GM21529 (cell line): ENCODE measurements around the gene NEK11.
"Not testable (repeated sequence)": the region's sequence is repeated elsewhere in the genome, so short reads cannot be mapped to it uniquely, and the experiment has no call there.

Experiments
- ATAC-seq: cut with Tn5 transposase; IDR thresholded peaks from one replicate; pipeline ENCODE4 v1.9.1; 2021; ENCODE audit not compliant: unreplicated experiment

NEK11 gene

GRCh38 chr3:131285456-131285855 is 258.8 kb downstream of the NEK11 start:
- no peak for ATAC-seq

GRCh38 chr3:131299836-131300235 is 273.2 kb downstream of the NEK11 start:
- ATAC-seq, result no peak

GRCh38 chr3:131303848-131304247 is 277.2 kb downstream of the NEK11 start:
- no peak for ATAC-seq

GRCh38 chr3:131304890-131305289 is 278.2 kb downstream of the NEK11 start:
- ATAC-seq, result no peak

GRCh38 chr3:131306242-131306641 is 279.6 kb downstream of the NEK11 start:
- no peak for ATAC-seq

- no peak for ATAC-seq
Measured at GRCh38 chr3:131314318-131314717, 287.6 kb downstream of the NEK11 start.

GRCh38 chr3:131315162-131315561 is 288.5 kb downstream of the NEK11 start:
- ATAC-seq, result no peak

- no peak for ATAC-seq
Measured at GRCh38 chr3:131317667-131318066, 291.0 kb downstream of the NEK11 start.

GRCh38 chr3:131323014-131323413 is 296.3 kb downstream of the NEK11 start:
- ATAC-seq, result no peak

- no peak for ATAC-seq
Measured at GRCh38 chr3:131323792-131324191, 297.1 kb downstream of the NEK11 start.

GRCh38 chr3:131324923-131325322 is 298.2 kb downstream of the NEK11 start:
- ATAC-seq, result no peak

- ATAC-seq, result no peak
Measured at GRCh38 chr3:131326307-131326706, 299.6 kb downstream of the NEK11 start.

GRCh38 chr3:131328721-131329120 is 302.0 kb downstream of the NEK11 start:
- ATAC-seq, result no peak

- peak; percentile 81 for ATAC-seq
Measured at GRCh38 chr3:131329774-131330173, 303.1 kb downstream of the NEK11 start.

GRCh38 chr3:131331456-131332085 is 304.9 kb downstream of the NEK11 start:
- ATAC-seq, result not testable (repeated sequence)

- no peak for ATAC-seq
Measured at GRCh38 chr3:131338948-131339640, 312.4 kb downstream of the NEK11 start.

- ATAC-seq, result no peak
Measured at GRCh38 chr3:131341761-131342160, 315.1 kb downstream of the NEK11 start.

- ATAC-seq, result no peak
Measured at GRCh38 chr3:131348911-131349310, 322.2 kb downstream of the NEK11 start.

GRCh38 chr3:131349454-131349853 is 322.8 kb downstream of the NEK11 start:
- no peak for ATAC-seq

- no peak for ATAC-seq
Measured at GRCh38 chr3:131349946-131350347, 323.3 kb downstream of the NEK11 start.

GRCh38 chr3:131350506-131350905 is 323.8 kb downstream of the NEK11 start:
- ATAC-seq, result no peak

- no peak for ATAC-seq
Measured at GRCh38 chr3:131353016-131353877, 326.6 kb downstream of the NEK11 start.
